B cell (primary cell): ENCODE results near the gene POT1.

Source experiments
- EZH2 ChIP-seq: IDR thresholded peaks from 2 replicates; pipeline ENCODE4 v1.6.1; 2012; ENCODE audit warnings: borderline replicate concordance, low read depth, mild to moderate bottlenecking, moderate library complexity, low read length; ENCODE audit not compliant: insufficient read depth, poor library complexity, severe bottlenecking
- TF ChIP-seq, protein P1 (sequence below): fragments of 200-600 bp; IDR thresholded peaks from one replicate; pipeline ENCODE4 v1.8.0; 2022; ENCODE audit warnings: antibody characterized with exemption, mild to moderate bottlenecking

DNA sequence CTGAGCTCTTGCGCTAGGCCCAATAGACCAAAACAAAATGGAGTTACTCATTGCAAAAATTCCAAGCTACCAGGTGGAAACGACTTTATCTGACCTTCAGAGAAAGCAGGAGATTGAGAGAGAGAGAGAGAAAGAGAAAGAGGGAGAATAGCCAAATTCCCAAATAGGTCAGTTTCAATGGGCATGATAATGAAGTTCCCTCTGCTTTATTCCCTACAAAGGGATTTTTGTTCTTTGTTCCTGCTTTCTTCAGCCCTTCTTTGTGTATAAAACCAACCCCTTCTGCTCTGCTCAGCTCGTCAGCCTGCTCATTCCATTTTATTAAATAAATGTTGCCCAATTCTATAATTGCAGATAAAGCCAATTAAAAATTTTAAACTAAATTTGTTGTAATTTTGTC, 119.0 kb downstream of the POT1 start:
- TF ChIP-seq, protein P1, sequence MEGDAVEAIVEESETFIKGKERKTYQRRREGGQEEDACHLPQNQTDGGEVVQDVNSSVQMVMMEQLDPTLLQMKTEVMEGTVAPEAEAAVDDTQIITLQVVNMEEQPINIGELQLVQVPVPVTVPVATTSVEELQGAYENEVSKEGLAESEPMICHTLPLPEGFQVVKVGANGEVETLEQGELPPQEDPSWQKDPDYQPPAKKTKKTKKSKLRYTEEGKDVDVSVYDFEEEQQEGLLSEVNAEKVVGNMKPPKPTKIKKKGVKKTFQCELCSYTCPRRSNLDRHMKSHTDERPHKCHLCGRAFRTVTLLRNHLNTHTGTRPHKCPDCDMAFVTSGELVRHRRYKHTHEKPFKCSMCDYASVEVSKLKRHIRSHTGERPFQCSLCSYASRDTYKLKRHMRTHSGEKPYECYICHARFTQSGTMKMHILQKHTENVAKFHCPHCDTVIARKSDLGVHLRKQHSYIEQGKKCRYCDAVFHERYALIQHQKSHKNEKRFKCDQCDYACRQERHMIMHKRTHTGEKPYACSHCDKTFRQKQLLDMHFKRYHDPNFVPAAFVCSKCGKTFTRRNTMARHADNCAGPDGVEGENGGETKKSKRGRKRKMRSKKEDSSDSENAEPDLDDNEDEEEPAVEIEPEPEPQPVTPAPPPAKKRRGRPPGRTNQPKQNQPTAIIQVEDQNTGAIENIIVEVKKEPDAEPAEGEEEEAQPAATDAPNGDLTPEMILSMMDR = no peak
- TF ChIP-seq EZH2 = no peak
